ENCODE results near the gene MACROD2.

MACROD2 gene

DNA sequence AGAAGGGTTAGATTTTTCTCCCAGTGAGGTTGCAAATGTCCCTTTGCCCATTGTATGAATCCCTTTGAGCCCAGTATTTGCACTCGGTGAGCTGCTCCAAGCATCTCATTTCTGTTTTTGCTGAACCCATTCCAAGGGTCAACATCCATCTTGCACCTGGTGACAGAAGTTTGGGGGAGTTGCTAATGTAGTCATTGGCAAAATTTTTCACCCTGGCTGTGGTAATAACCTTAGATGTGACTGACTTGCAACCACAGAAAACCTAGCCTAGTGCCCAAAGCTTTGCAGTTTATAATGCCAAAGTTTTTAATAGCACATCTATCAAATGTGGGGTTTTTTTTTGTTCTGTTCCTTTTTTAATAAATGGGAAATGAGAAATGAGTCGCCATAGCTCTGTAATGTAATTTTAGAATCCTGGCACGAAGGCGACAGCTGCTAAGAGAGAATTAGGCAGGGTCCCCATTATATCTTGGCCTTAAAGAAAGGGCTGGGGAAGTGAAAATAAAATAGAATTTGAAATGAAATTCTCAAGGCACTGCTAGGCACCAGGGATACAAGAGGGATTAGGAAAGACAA is 1895.2 kb downstream of the MACROD2 start:
- no peak overlapping the region for H3K4me3 ChIP-seq (ENCODE audit: low read length)
- no peak for DNase-seq (ENCODE audit: low read depth)
- TF ChIP-seq, protein P1, sequence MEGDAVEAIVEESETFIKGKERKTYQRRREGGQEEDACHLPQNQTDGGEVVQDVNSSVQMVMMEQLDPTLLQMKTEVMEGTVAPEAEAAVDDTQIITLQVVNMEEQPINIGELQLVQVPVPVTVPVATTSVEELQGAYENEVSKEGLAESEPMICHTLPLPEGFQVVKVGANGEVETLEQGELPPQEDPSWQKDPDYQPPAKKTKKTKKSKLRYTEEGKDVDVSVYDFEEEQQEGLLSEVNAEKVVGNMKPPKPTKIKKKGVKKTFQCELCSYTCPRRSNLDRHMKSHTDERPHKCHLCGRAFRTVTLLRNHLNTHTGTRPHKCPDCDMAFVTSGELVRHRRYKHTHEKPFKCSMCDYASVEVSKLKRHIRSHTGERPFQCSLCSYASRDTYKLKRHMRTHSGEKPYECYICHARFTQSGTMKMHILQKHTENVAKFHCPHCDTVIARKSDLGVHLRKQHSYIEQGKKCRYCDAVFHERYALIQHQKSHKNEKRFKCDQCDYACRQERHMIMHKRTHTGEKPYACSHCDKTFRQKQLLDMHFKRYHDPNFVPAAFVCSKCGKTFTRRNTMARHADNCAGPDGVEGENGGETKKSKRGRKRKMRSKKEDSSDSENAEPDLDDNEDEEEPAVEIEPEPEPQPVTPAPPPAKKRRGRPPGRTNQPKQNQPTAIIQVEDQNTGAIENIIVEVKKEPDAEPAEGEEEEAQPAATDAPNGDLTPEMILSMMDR (conservative IDR thresholded peaks at IDR 0.05; ENCODE audit: low read depth, low read length): no peak

DNA sequence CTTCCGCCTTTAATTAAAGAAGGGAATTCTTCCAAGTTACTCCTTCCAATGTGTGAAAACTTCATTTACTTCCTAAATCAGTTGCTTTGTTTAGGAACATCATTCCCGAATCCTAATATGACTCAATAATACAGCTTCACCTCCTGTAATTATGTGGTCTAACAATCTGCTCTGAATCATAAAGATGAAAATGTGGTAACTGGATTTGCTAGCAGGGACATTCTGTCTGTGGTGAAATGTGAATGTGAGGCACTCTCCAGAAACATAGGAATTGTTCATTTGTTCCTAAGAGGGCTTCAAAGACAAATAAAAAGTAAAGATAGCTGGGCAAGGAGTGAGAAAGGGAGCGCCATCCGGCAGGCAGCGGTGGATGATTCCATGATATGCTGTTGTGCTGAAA is 1899.8 kb downstream of the MACROD2 start:
- H3K4me3 ChIP-seq (ENCODE audit: low read length): no peak overlapping the region
- no peak for DNase-seq (ENCODE audit: low read depth)
- TF ChIP-seq, protein P1 (conservative IDR thresholded peaks at IDR 0.05; ENCODE audit: low read depth, low read length): no peak

DNA sequence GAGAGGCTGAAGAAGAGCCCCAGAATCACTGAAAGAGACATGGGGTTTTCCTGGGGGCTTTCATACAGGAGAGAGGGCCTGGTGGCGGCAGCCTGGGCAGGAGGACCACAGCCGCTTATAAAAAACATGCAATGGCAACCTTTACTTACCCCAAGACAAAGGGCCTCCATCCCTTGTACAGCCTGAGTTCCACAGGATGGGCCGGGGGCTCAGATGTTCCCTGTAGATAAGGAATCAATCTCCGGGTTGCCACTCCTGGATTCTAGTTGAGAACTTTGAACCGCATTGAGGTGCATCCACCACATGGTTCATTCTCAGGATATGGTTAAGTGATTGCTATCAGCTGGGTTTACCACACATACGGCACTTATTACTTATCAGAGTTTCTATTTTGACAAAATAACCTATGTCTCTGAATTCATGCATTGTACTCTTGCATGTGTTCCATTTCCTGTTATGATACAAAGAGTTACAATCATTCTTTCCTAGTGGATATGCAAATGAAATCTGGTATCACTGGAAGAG is 1900.3 kb downstream of the MACROD2 start:
- TF ChIP-seq, protein P1 (conservative IDR thresholded peaks at IDR 0.05; ENCODE audit: low read depth, low read length): no peak
- no peak for DNase-seq (ENCODE audit: low read depth)
- H3K4me3 ChIP-seq (ENCODE audit: low read length): no peak overlapping the region

DNA sequence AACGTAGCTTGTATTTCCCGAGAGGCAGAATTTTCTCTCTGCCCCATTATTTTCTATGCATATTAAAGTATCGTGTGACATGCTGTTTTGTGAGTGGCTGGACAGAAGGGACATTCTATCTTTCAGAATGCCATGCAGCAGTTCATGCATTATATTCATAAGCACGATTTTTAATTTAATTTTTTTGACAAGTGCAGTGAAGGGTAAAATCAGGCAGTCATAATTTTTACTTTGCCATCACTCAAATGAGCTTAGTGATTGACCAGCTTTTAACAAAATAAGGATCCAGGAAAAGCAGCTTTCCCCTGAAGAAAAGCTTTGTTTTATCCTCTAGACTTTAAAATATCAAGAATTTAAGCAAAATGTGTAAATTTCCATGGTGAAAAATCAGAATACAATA is 1904.7 kb downstream of the MACROD2 start:
- TF ChIP-seq, protein P1 (conservative IDR thresholded peaks at IDR 0.05; ENCODE audit: low read depth, low read length): no peak
- DNase-seq (ENCODE audit: low read depth): no peak
- H3K4me3 ChIP-seq (ENCODE audit: low read length): no peak overlapping the region

DNA sequence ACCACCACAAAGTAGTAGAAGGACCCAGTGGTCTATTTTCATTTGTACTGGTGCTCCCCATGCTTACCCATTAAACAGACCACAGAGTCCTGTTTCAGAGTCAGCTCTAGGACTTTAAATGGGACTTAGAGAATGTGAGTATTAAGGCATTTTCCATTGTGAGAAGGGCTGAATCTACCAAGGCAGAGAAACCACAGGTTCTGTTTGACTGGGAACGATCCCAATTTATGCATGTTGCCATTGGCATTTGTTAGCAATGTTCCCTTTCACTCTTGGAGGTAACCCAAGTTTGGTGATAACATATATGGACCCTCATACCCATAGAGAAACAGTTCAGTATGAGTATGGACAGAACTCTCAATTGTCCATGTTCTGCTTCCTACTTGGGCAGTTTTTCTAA is 1905.1 kb downstream of the MACROD2 start:
- no peak for DNase-seq (ENCODE audit: low read depth)
- TF ChIP-seq, protein P1 (conservative IDR thresholded peaks at IDR 0.05; ENCODE audit: low read depth, low read length): no peak
- H3K4me3 ChIP-seq (ENCODE audit: low read length): no peak overlapping the region

DNA sequence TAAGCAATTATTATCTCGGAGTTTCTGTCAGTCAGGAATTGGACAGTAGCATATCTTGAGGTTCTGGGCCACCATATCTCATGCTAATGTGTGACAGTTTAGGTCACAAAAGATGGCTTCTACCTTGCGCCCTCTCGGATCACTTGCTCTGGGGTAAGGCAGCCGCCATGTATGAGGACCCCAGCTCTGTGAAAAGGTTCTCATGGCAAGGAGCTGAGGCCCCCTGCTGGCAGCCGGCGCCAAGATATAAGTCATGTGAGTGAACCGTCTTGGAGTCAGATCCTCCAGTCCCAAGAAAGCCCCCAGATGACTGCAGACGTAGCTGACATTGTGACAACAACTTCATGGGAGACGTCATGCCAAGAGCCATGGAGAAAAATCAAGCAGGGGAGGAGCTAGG is 1907.2 kb downstream of the MACROD2 start:
- DNase-seq (ENCODE audit: low read depth): no peak
- H3K4me3 ChIP-seq (ENCODE audit: low read length): no peak overlapping the region
- TF ChIP-seq, protein P1 (conservative IDR thresholded peaks at IDR 0.05; ENCODE audit: low read depth, low read length): no peak

DNA sequence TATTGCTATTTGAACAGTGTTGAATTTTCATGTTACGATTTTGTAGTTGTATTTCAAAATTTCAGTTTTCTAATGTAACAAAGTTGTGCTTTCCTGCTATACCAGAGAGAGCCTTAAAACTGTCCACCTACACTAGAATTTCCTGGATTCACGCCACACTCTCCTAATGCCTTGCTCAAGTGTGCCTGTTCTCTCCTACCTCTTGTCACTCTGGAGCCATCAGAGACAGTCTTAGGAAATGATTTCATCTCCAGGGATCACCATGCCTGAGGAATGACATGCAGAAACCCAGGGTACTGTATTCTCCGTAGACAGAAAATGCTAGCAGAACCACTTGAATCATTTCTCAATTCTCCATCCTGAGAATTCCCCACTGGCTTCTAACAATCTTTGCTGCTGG is 1910.3 kb downstream of the MACROD2 start:
- TF ChIP-seq, protein P1 (conservative IDR thresholded peaks at IDR 0.05; ENCODE audit: low read depth, low read length): no peak
- no peak overlapping the region for H3K4me3 ChIP-seq (ENCODE audit: low read length)
- no peak for DNase-seq (ENCODE audit: low read depth)

Data from retinal pigment epithelial cell (primary cell).